GM12801 (cell line): ENCODE results near the gene GALNT5.

ENCODE experiments used
- CTCF ChIP-seq: IDR thresholded peaks from one replicate; pipeline ENCODE4 v1.5.1; 2011; ENCODE audit warnings: control low read depth; ENCODE audit not compliant: insufficient read length; ENCODE audit errors: extremely low read depth

The GALNT5 gene

GRCh38 chr2:157227592-157227991 is 29.9 kb upstream of the GALNT5 start:
- TF ChIP-seq CTCF: no peak

GRCh38 chr2:157228946-157229345 is 28.6 kb upstream of the GALNT5 start:
- no peak for TF ChIP-seq CTCF

- TF ChIP-seq CTCF: no peak
Measured at GRCh38 chr2:157229572-157229971, 27.9 kb upstream of the GALNT5 start.

GRCh38 chr2:157231476-157231875 is 26.0 kb upstream of the GALNT5 start:
- TF ChIP-seq CTCF: no peak

- no peak for TF ChIP-seq CTCF
Measured at GRCh38 chr2:157233506-157233905, 24.0 kb upstream of the GALNT5 start.

GRCh38 chr2:157236404-157236803 is 21.1 kb upstream of the GALNT5 start:
- no peak for TF ChIP-seq CTCF

GRCh38 chr2:157238296-157238695 is 19.2 kb upstream of the GALNT5 start:
- TF ChIP-seq CTCF: no peak

- TF ChIP-seq CTCF: no peak
Measured at GRCh38 chr2:157244691-157245090, 12.8 kb upstream of the GALNT5 start.
